Measurements from ENCODE around the gene CD27. TPM values are rescaled to one million over a fixed set of nuclear protein-coding genes. Genes with fewer than 3 reads are reported as not detected.

Gene CD27
- total and polyA plus RNA-seq, 2 of the 8 experiments (the other 6 are each of a cell fraction or from before 2014, with no cell fraction given), result 0.28 to 0.39 TPM

- H3K9me3 ChIP-seq (ENCODE audit: insufficient read depth in 2 of 2, low read depth in 1 of 2, low read length in 1 of 2), result no peaks in the 10 kb centered on the region
- peak within 1 kb of the TSS; percentile 82 for H4K5ac ChIP-seq (ENCODE audit: insufficient read length, low read depth, low read length)
- peak within 1 kb of the TSS; percentile 73 for H3K4ac ChIP-seq (replicated peaks; ENCODE audit: insufficient read length, low read depth, low read length)
- peak within 1 kb of the TSS; percentile 24; the same call in 1 of the 2 replicates for H2BK15ac ChIP-seq (ENCODE audit: low read length)
- DNase-seq (ENCODE audit: low read depth in 1 of 2, low spot score in 2 of 2) (peak; percentile 86 to 91), FAIRE-seq (no peak)
- H3K4me1 ChIP-seq (replicated peaks in 1 of 4; ENCODE audit: control insufficient read depth in 3 of 4, insufficient read depth in 4 of 4, low read length in 3 of 4), result peaks cover 0 to 6% (median 4%) of the 10 kb centered on the region in 4 experiments; a peak in 4 of 7 replicates
- ChIA-PET CTCF (ENCODE audit: partially characterized antibody) (interaction anchor here (0.7 to 3.0 kb wide), 9 partner anchors 11 to 155 kb away, joined by 3 to 15 read pairs (median 3); partner anchors contain the start of gene VAMP1), POLR2A (ENCODE audit: partially characterized antibody) (interaction anchor here (0.7 to 3.9 kb wide), 27 partner anchors 8 to 480 kb away, joined by 3 to 39 read pairs (median 4); partner anchors contain the start of genes CDCA3, GAPDH, SPSB2 and VAMP1)
- peak within 1 kb of the TSS; percentile 76 for H3K18ac ChIP-seq (ENCODE audit: extremely low read depth, low read length)
- H3K14ac ChIP-seq (ENCODE audit: insufficient read length), result no peak within 1 kb of the TSS
- peak within 1 kb of the TSS; percentile 39; the same call in 1 of the 2 replicates for H4K8ac ChIP-seq (ENCODE audit: extremely low read depth, insufficient read depth, low read length)
- H3K23ac ChIP-seq (ENCODE audit: insufficient read length), result no peak within 1 kb of the TSS
- peaks cover 5 to 33% (median 17%) of the 10 kb centered on the region in 4 experiments; a peak in 7 of 8 replicates for H3K36me3 ChIP-seq (ENCODE audit: control insufficient read depth in 2 of 4, insufficient read depth in 4 of 4, low read length in 3 of 4)
- H3K4me3 ChIP-seq (ENCODE audit: extremely low read depth in 1 of 4, insufficient read depth in 2 of 4, low read depth in 3 of 4, low read length in 4 of 4), result peak within 1 kb of the TSS; percentile 84 to 98 (median 90)
- H3K9ac ChIP-seq (replicated peaks in 1 of 4; ENCODE audit: extremely low read depth in 1 of 4, low read depth in 3 of 4, low read length in 3 of 4), result peak within 1 kb of the TSS; percentile 55 to 97 (median 82)
- H2BK5ac ChIP-seq (ENCODE audit: low read depth, low read length), result peak within 1 kb of the TSS; percentile 99
- H2BK20ac ChIP-seq (ENCODE audit: low read length), result no peak within 1 kb of the TSS
- peaks cover 4% of the 10 kb centered on the region in 2 experiments for H4K20me1 ChIP-seq (replicated peaks in 1 of 2; ENCODE audit: control insufficient read depth in 1 of 2, insufficient read depth in 2 of 2, low read length in 2 of 2)
- H2BK12ac ChIP-seq (ENCODE audit: low read depth, low read length), result peak within 1 kb of the TSS; percentile 99
- H2AK5ac ChIP-seq (ENCODE audit: low read depth, low read length), result no peak within 1 kb of the TSS
- peak within 1 kb of the TSS; percentile 71; the same call in 1 of the 2 replicates for H2AFZ ChIP-seq (ENCODE audit: low read length)
- peak within 1 kb of the TSS; percentile 48 for H4K91ac ChIP-seq (replicated peaks; ENCODE audit: insufficient read length, low read length)
- peaks cover 7% of the 10 kb centered on the region for H3K23me2 ChIP-seq (ENCODE audit: low read depth, low read length)
- H3K4me2 ChIP-seq (ENCODE audit: insufficient read depth in 1 of 2, low read depth in 2 of 2, low read length in 2 of 2), result peak within 1 kb of the TSS; percentile 88 to 95
- H3K79me1 ChIP-seq (ENCODE audit: low read depth, low read length), result peaks cover 3% of the 10 kb centered on the region
- H3K79me2 ChIP-seq (ENCODE audit: control insufficient read depth in 1 of 2, insufficient read depth in 2 of 2, low read length in 2 of 2), result peaks cover 0 to 38% of the 10 kb centered on the region in 2 experiments; a peak in 3 of 4 replicates
- peak within 1 kb of the TSS; percentile 81 for H3K27ac ChIP-seq (ENCODE audit: low read depth, low read length)
- no peaks in the 10 kb centered on the region for H3K27me3 ChIP-seq (replicated peaks in 1 of 4; ENCODE audit: control insufficient read depth in 3 of 4, extremely low read depth in 1 of 4, insufficient read depth in 3 of 4, low read length in 3 of 4)
- peak within 1 kb of the TSS; percentile 50 for H2BK120ac ChIP-seq (replicated peaks; ENCODE audit: low read depth, low read length)
- 2% methylated on average over 43 of the region's 49 CpGs; no CpG with 5 or more reads in 1 of the 2 experiments for WGBS, 2 experiments (ENCODE audit: extremely low coverage in 1 of 2, insufficient coverage in 1 of 2, insufficient read length in 1 of 2, insufficient replicate concordance in 2 of 2, low coverage in 1 of 2, low lambda C conversion rate in 2 of 2, missing lambda C conversion rate in 1 of 2)
- H3K56ac ChIP-seq (replicated peaks; ENCODE audit: insufficient read length, low read depth, low read length), result peak within 1 kb of the TSS; percentile 82
- peak; percentile 82; the same call in 1 of the 2 replicates for TF ChIP-seq SP1 (IDR thresholded peaks at IDR 0.05; ENCODE audit: low read depth, low read length)
- TF ChIP-seq CTCF (IDR thresholded peaks at IDR 0.05; ENCODE audit: control extremely low read depth in 1 of 3, insufficient read depth in 1 of 3, low read depth in 1 of 3, low read length in 3 of 3), result peak in 2 of 3 experiments; percentile 12 to 19; a peak in 2 of 4 replicates
- no peak for TF ChIP-seq SIX5 (IDR thresholded peaks at IDR 0.05; ENCODE audit: low read depth, low read length)
- no peak for TF ChIP-seq RXRA (IDR thresholded peaks at IDR 0.05; ENCODE audit: insufficient read depth, low read depth, low read length)
- peak; percentile 62; the same call in 1 of the 2 replicates for TF ChIP-seq EGR1 (IDR thresholded peaks at IDR 0.05; ENCODE audit: borderline replicate concordance, low read depth, low read length)
- peak; percentile 88 for TF ChIP-seq ASH2L (IDR thresholded peaks at IDR 0.05; ENCODE audit: low read length)
- TF ChIP-seq JUND (IDR thresholded peaks at IDR 0.05; ENCODE audit: low read length), result no peak
- TF ChIP-seq MAX (IDR thresholded peaks at IDR 0.05), result peak; percentile 61; the same call in 1 of the 2 replicates
Observed at GRCh38 chr12:6493497-6494257, 48.9 kb downstream of the CD27 start, which contains the start of gene NCAPD2. Gene NCAPD2, plus strand, starts transcription at chr12:6494102. Its CDS starts 997 bp downstream, at chr12:6495099.
